ENCODE results near the gene ZBTB40.

The ZBTB40 gene

GRCh38 chr1:22512873-22513272 is 61.2 kb downstream of the ZBTB40 start:
- H3K4me3 ChIP-seq (ENCODE audit: low read depth, low read length), result no peak overlapping the region
- no peak for TF ChIP-seq CTCF (IDR thresholded peaks at IDR 0.05; ENCODE audit: low read depth, low read length)

GRCh38 chr1:22516906-22517571 is 65.4 kb downstream of the ZBTB40 start:
- no peak for TF ChIP-seq CTCF (IDR thresholded peaks at IDR 0.05; ENCODE audit: low read depth, low read length)
- H3K4me3 ChIP-seq (ENCODE audit: low read depth, low read length), result no peak overlapping the region

- no peak overlapping the region for H3K4me3 ChIP-seq (ENCODE audit: low read depth, low read length)
- TF ChIP-seq CTCF (IDR thresholded peaks at IDR 0.05; ENCODE audit: low read depth, low read length), result no peak
Observed at GRCh38 chr1:22517956-22518355, 66.3 kb downstream of the ZBTB40 start.

GRCh38 chr1:22518379-22518778 is 66.7 kb downstream of the ZBTB40 start:
- H3K4me3 ChIP-seq (ENCODE audit: low read depth, low read length), result no peak overlapping the region
- TF ChIP-seq CTCF (IDR thresholded peaks at IDR 0.05; ENCODE audit: low read depth, low read length), result no peak

GRCh38 chr1:22520871-22521270 is 69.2 kb downstream of the ZBTB40 start:
- no peak for TF ChIP-seq CTCF (IDR thresholded peaks at IDR 0.05; ENCODE audit: low read depth, low read length)
- H3K4me3 ChIP-seq (ENCODE audit: low read depth, low read length), result no peak overlapping the region

- H3K4me3 ChIP-seq (ENCODE audit: low read depth, low read length), result no peak overlapping the region
- TF ChIP-seq CTCF (IDR thresholded peaks at IDR 0.05; ENCODE audit: low read depth, low read length), result no peak
Observed at GRCh38 chr1:22521692-22522091, 70.0 kb downstream of the ZBTB40 start.

- no peak for TF ChIP-seq CTCF (IDR thresholded peaks at IDR 0.05; ENCODE audit: low read depth, low read length)
- no peak overlapping the region for H3K4me3 ChIP-seq (ENCODE audit: low read depth, low read length)
Observed at GRCh38 chr1:22522221-22522743, 70.6 kb downstream of the ZBTB40 start.
